ENCODE data around the gene RAD23B.

The RAD23B gene

GRCh38 chr9:107335331-107335730 lies 52.3 kb downstream of the RAD23B start:
- no peak overlapping the region for H3K4me2 ChIP-seq (ENCODE audit: low read length)
- H3K9ac ChIP-seq, result no peak overlapping the region
- H3K4me1 ChIP-seq, result no peaks in the 10 kb centered on the region
- H3K4me3 ChIP-seq (ENCODE audit: low read depth, low read length), result no peak overlapping the region
- H3K36me3 ChIP-seq (ENCODE audit: control insufficient read depth, insufficient read depth, low read length), result no peaks in the 10 kb centered on the region
- no peak overlapping the region for H3K27ac ChIP-seq
- H2AFZ ChIP-seq, result no peak overlapping the region
- TF ChIP-seq CTCF (IDR thresholded peaks at IDR 0.05), result no peak
- no peaks in the 10 kb centered on the region for H3K27me3 ChIP-seq (ENCODE audit: control insufficient read depth, insufficient read depth, low read length)
- H3K79me2 ChIP-seq, result no peaks in the 10 kb centered on the region
- H3K9me3 ChIP-seq (ENCODE audit: control insufficient read depth, low read length), result no peaks in the 10 kb centered on the region

- no peak overlapping the region for H2AFZ ChIP-seq
Measured at GRCh38 chr9:107336718-107337360, 53.8 kb downstream of the RAD23B start.

GRCh38 chr9:107337676-107338590 lies 54.9 kb downstream of the RAD23B start:
- H3K9me3 ChIP-seq (ENCODE audit: control insufficient read depth, low read length), result no peaks in the 10 kb centered on the region
- H3K27me3 ChIP-seq (ENCODE audit: control insufficient read depth, insufficient read depth, low read length), result no peaks in the 10 kb centered on the region
- TF ChIP-seq CTCF (IDR thresholded peaks at IDR 0.05), result no peak
- no peaks in the 10 kb centered on the region for H3K79me2 ChIP-seq
- H3K4me3 ChIP-seq (ENCODE audit: low read depth, low read length), result no peak overlapping the region
- no peaks in the 10 kb centered on the region for H3K36me3 ChIP-seq (ENCODE audit: control insufficient read depth, insufficient read depth, low read length)
- no peak overlapping the region for H3K9ac ChIP-seq
- no peak overlapping the region for H2AFZ ChIP-seq
- no peak overlapping the region for H3K27ac ChIP-seq
- no peaks in the 10 kb centered on the region for H3K4me1 ChIP-seq
- H3K4me2 ChIP-seq (ENCODE audit: low read length), result no peak overlapping the region

More at GRCh38 chr9:107336718-107337360, 53.8 kb downstream of the RAD23B start:
- Histone ChIP-seq H3K27ac (no peak overlapping the region), H3K4me1 (no peaks in the 10 kb centered on the region), H3K4me3 (ENCODE audit: low read depth, low read length) (no peak overlapping the region), H3K36me3 (ENCODE audit: control insufficient read depth, insufficient read depth, low read length) (no peaks in the 10 kb centered on the region), H3K9me3 (ENCODE audit: control insufficient read depth, low read length) (no peaks in the 10 kb centered on the region), H3K79me2 (no peaks in the 10 kb centered on the region), H3K27me3 (ENCODE audit: control insufficient read depth, insufficient read depth, low read length) (no peaks in the 10 kb centered on the region), H3K9ac (no peak overlapping the region), H3K4me2 (ENCODE audit: low read length) (no peak overlapping the region)
- no peak for TF ChIP-seq CTCF (IDR thresholded peaks at IDR 0.05)

GRCh38 chr9:107338911-107339659 lies 56.0 kb downstream of the RAD23B start:
- H3K27ac ChIP-seq, result no peak overlapping the region
- no peak overlapping the region for H2AFZ ChIP-seq
- no peak overlapping the region for H3K9ac ChIP-seq
- no peaks in the 10 kb centered on the region for H3K79me2 ChIP-seq
- no peaks in the 10 kb centered on the region for H3K36me3 ChIP-seq (ENCODE audit: control insufficient read depth, insufficient read depth, low read length)
- no peaks in the 10 kb centered on the region for H3K9me3 ChIP-seq (ENCODE audit: control insufficient read depth, low read length)
- H3K27me3 ChIP-seq (ENCODE audit: control insufficient read depth, insufficient read depth, low read length), result no peaks in the 10 kb centered on the region
- no peaks in the 10 kb centered on the region for H3K4me1 ChIP-seq
- TF ChIP-seq CTCF (IDR thresholded peaks at IDR 0.05), result no peak
- no peak overlapping the region for H3K4me3 ChIP-seq (ENCODE audit: low read depth, low read length)
- H3K4me2 ChIP-seq (ENCODE audit: low read length), result no peak overlapping the region

All from parathyroid adenoma (tissue), 2 donors.